CD4-positive, CD25-positive, alpha-beta regulatory T cell (primary cell): ENCODE results near the gene STK24. TPM values are rescaled to one million over a fixed set of nuclear protein-coding genes. Genes with fewer than 3 reads are reported as not detected.
A peak's percentile ranks its signal among the peaks of the same experiment; 100 is the strongest.
"Not testable (repeated sequence)": the region's sequence is repeated elsewhere in the genome, so short reads cannot be mapped to it uniquely, and the experiment has no call there.

Experiments used
- ATAC-seq, 2 donors: fragments of 150-1000 bp; cut with Tn5 transposase; one replicate each; pipeline ENCODE4 v1.10.0; 2021; ENCODE audit warnings: low read depth in 2 of 2, moderate number of reproducible peaks in 2 of 2, moderate library complexity in 1 of 2
- DNase-seq, 3 donors: peaks; one replicate each; pipeline versions ENCODE4 v3.0.0 to v3.0.0-alpha.2; 2012 to 2022; ENCODE audit warnings: mixed read lengths in 1 of 3
- H3K27ac ChIP-seq: one replicate; pipeline ENCODE4 v1.7.0; 2013; ENCODE audit warnings: mild to moderate bottlenecking, low read length; ENCODE audit not compliant: insufficient read depth, poor library complexity, severe bottlenecking
- H3K27me3 ChIP-seq: one replicate; pipeline ENCODE4 v1.7.0; 2013; ENCODE audit warnings: low read length; ENCODE audit not compliant: control insufficient read depth, insufficient read depth
- H3K36me3 ChIP-seq: one replicate; pipeline ENCODE4 v1.7.0; 2013; ENCODE audit warnings: mild to moderate bottlenecking, low read length, moderate library complexity; ENCODE audit not compliant: control insufficient read depth, insufficient read depth
- H3K4me1 ChIP-seq: 2 replicates; pipeline ENCODE4 v1.7.0; 2013; ENCODE audit warnings: mild to moderate bottlenecking, low read length; ENCODE audit not compliant: insufficient read depth, control insufficient read depth, poor library complexity, severe bottlenecking
- H3K4me3 ChIP-seq: one replicate; pipeline ENCODE4 v1.7.0; 2013; ENCODE audit warnings: low read depth, mild to moderate bottlenecking, low read length, moderate library complexity
- H3K9me3 ChIP-seq, 2 experiments: 1 replicate in 1 of 2; 2 replicates in 1 of 2; pipeline ENCODE4 v1.7.0; 2013; ENCODE audit warnings: low read length in 2 of 2, mild to moderate bottlenecking in 1 of 2, moderate library complexity in 1 of 2; ENCODE audit not compliant: control insufficient read depth in 2 of 2
- H3K27ac Mint-ChIP-seq, 3 donors: one replicate each; pipeline ENCODE4 v1.8.0; 2020 to 2022; ENCODE audit warnings: mild to moderate bottlenecking in 3 of 3, mixed read lengths in 3 of 3, moderate library complexity in 2 of 3
- H3K27me3 Mint-ChIP-seq: one replicate; pipeline ENCODE4 v1.8.0; 2022; ENCODE audit warnings: mild to moderate bottlenecking, mixed read lengths
- H3K36me3 Mint-ChIP-seq: one replicate; pipeline ENCODE4 v1.8.0; 2020; ENCODE audit warnings: mixed read lengths
- H3K4me1 Mint-ChIP-seq, 4 donors: one replicate each; pipeline ENCODE4 v1.8.0; 2020 to 2022; ENCODE audit warnings: mixed read lengths in 4 of 4, mild to moderate bottlenecking in 1 of 4
- H3K4me3 Mint-ChIP-seq, 4 donors: one replicate each; pipeline ENCODE4 v1.8.0; 2020 to 2022; ENCODE audit warnings: mild to moderate bottlenecking in 4 of 4, mixed read lengths in 4 of 4, moderate library complexity in 3 of 4
- H3K9me3 Mint-ChIP-seq, 7 donors: one replicate each; pipeline ENCODE4 v1.8.0; 2020 to 2022; ENCODE audit warnings: mixed read lengths in 7 of 7, mild to moderate bottlenecking in 3 of 7, moderate library complexity in 2 of 7
- polyA plus RNA-seq, 4 donors: library from polyadenylated mRNA; unstranded; fragments of 300-500 nt; fragmentation: Illumina TruSeq; gene quantifications; one replicate each; pipeline ENCODE4 v1.2.3, GENCODE V29; 2021
- total RNA-seq: library from RNA; stranded (reverse); gene quantifications from one replicate; pipeline ENCODE4 v1.2.3, GENCODE V29; 2022

The STK24 gene
- total RNA-seq (141 TPM), polyA plus RNA-seq (10 to 100 TPM; 26.7 to 58.4 (median 40.9) TPM)

DNA sequence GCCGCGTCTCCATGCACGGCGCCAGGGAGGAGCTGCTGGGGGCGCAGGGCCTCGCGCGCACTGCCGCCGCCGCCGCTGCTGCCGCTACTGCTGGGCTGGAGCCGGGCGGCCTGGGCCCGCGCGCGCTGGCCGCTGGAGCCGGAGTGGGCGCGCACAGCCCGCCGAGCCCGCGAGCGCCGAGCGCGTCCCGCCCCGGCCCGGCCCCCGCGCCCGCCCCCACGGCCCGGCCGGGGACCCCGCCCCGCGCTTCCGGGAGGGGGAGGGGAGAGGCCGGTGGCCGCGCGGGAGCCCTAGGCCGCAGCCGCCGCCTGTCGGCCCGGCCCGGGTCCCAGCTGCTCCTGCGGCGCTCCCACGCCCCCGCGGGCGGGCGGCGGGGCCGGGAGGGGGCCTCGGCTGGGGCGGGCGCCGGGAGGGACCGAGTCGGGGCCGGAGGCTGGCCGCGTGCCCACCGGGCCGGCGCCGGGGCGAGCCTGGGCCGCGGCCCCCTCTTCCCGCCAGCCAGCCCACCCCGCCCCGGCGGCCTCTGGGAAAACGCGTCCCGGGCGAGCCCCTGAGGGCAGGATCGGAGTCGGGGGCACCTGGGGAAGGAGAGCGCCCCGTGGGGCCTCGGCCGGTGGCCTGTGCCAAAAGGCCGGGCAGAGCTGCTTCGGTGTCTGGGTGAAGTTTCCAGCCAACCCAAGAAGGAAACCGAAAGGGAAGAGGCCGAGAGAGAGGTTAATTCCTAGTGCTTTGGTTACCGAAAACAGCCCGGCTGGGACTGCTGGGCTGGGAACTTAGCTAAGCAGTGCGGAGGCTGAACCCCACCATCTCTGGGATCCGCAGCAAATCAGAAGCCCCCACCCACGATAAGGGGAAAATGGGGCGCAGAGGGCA lies at the start of gene STK24:
STK24 (minus strand) TSS at position 145 of the 873 bp plus-strand sequence. CDS start 321 bp downstream, outside the sequence.
- Histone ChIP-seq H3K27me3 (no peaks in the 10 kb centered on the region), H3K36me3 (no peaks in the 10 kb centered on the region), H3K27ac (peak within 1 kb of the TSS; percentile 85), H3K9me3 (no peaks in the 10 kb centered on the region), H3K4me3 (peak within 1 kb of the TSS; percentile 94), H3K4me1 (peaks cover 39% of the 10 kb centered on the region)
- Mint-ChIP-seq H3K9me3 (peaks cover 0 to 1% (median 0%) of the 10 kb centered on the region in 7 donors), H3K36me3 (no peaks in the 10 kb centered on the region), H3K4me1 (peaks cover 22 to 37% (median 31%) of the 10 kb centered on the region in 4 donors), H3K27me3 (peaks cover 6% of the 10 kb centered on the region), H3K4me3 (peak within 1 kb of the TSS; percentile 94 to 98 (median 94)), H3K27ac (peak within 1 kb of the TSS; percentile 90 to 98 (median 92))
- ATAC-seq (peak; percentile 64 to 66), DNase-seq (peak; percentile 47 to 72 (median 54))

- H3K4me3 ChIP-seq, result no peak overlapping the region
- Mint-ChIP-seq H3K36me3 (no peaks in the 10 kb centered on the region), H3K4me1 (no peaks in the 10 kb centered on the region), H3K27me3 (peaks cover 25% of the 10 kb centered on the region), H3K27ac (no peak overlapping the region), H3K9me3 (peaks cover 0 to 2% (median 0%) of the 10 kb centered on the region in 7 donors), H3K4me3 (no peak overlapping the region)
- ATAC-seq (no peak), DNase-seq (no peak)
- no peak overlapping the region for H3K27ac ChIP-seq
- no peaks in the 10 kb centered on the region for H3K4me1 ChIP-seq
- no peaks in the 10 kb centered on the region for H3K9me3 ChIP-seq
- no peaks in the 10 kb centered on the region for H3K36me3 ChIP-seq
- H3K27me3 ChIP-seq, result no peaks in the 10 kb centered on the region
Measured at GRCh38 chr13:98626298-98626935, 49.5 kb upstream of the STK24 start.

GRCh38 chr13:98624589-98624988 lies 47.7 kb upstream of the STK24 start:
- H3K27ac Mint-ChIP-seq, result not testable (repeated sequence)

DNA sequence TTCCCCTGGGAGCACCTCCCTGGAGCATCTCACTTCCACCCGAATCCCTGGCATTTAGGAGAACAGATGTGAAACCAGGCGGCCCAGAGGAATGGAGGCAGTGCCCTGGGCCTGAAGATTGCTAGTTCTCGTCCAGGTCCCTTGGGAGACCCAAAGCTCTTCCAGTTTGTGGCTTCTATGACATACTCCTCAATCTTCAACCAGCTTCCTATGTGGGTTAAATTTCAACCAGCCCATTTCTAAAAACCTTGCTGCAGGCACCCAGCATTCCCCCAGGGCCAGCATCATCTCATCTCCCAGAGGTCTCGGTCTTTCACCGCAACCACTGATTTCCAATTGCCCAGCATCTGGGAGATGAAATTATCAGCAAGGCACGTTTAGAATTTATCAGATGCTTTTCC lies 46.0 kb upstream of the STK24 start:
- H3K9me3 Mint-ChIP-seq, result peaks cover 0 to 2% (median 0%) of the 10 kb centered on the region in 7 donors
- no peaks in the 10 kb centered on the region for H3K4me1 Mint-ChIP-seq
- H3K4me3 Mint-ChIP-seq, result no peak overlapping the region
- no peaks in the 10 kb centered on the region for H3K4me1 ChIP-seq
- peaks cover 20% of the 10 kb centered on the region for H3K27me3 Mint-ChIP-seq
- DNase-seq (no peak), ATAC-seq (no peak)
- H3K9me3 ChIP-seq, result no peaks in the 10 kb centered on the region
- no peaks in the 10 kb centered on the region for H3K36me3 ChIP-seq
- no peak overlapping the region for H3K4me3 ChIP-seq
- no peaks in the 10 kb centered on the region for H3K27me3 ChIP-seq
- no peak overlapping the region for H3K27ac Mint-ChIP-seq
- no peak overlapping the region for H3K27ac ChIP-seq
- no peaks in the 10 kb centered on the region for H3K36me3 Mint-ChIP-seq

More at GRCh38 chr13:98624589-98624988, 47.7 kb upstream of the STK24 start:
- not testable (repeated sequence) for H3K27me3 ChIP-seq, H3K4me1 Mint-ChIP-seq, H3K36me3 Mint-ChIP-seq, H3K27ac ChIP-seq, DNase-seq, H3K9me3 Mint-ChIP-seq, H3K4me3 Mint-ChIP-seq, H3K9me3 ChIP-seq, ATAC-seq, H3K4me3 ChIP-seq, H3K4me1 ChIP-seq, H3K36me3 ChIP-seq
- H3K27me3 Mint-ChIP-seq, result peaks cover 25% of the 10 kb centered on the region

- Mint-ChIP-seq H3K4me3 (no peak overlapping the region), H3K9me3 (peaks cover 0 to 2% (median 0%) of the 10 kb centered on the region in 7 donors), H3K36me3 (no peaks in the 10 kb centered on the region), H3K27ac (no peak overlapping the region), H3K27me3 (peaks cover 15% of the 10 kb centered on the region), H3K4me1 (no peaks in the 10 kb centered on the region)
- DNase-seq (no peak), ATAC-seq (no peak)
- no peaks in the 10 kb centered on the region for H3K9me3 ChIP-seq
- no peak overlapping the region for H3K4me3 ChIP-seq
- H3K36me3 ChIP-seq, result no peaks in the 10 kb centered on the region
- no peaks in the 10 kb centered on the region for H3K4me1 ChIP-seq
- no peaks in the 10 kb centered on the region for H3K27me3 ChIP-seq
- no peak overlapping the region for H3K27ac ChIP-seq
Measured at GRCh38 chr13:98619556-98619955, 42.6 kb upstream of the STK24 start.

DNA sequence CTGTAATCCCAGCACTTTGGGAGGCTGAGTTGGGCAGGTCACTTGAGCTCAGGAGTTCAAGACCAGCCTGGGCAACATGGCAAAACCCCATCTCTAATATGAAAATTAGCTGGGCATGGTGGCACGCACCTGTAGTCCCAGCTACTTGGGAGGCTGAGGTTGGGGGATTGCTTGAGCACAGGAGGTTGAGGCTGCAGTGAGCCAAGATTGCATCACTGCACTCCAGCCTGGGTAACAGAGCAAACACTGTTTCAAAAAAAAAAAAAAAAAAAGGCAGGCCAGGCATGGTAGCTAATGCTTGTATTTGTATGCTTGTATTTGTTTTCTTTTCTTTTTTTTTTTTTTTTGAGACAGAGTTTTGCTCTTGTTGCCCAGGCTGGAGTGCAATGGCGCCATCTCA lies 38.7 kb upstream of the STK24 start:
- not testable (repeated sequence) for H3K4me1 Mint-ChIP-seq, H3K4me3 Mint-ChIP-seq, H3K36me3 Mint-ChIP-seq, H3K27ac Mint-ChIP-seq, DNase-seq, H3K9me3 ChIP-seq, H3K4me1 ChIP-seq, H3K9me3 Mint-ChIP-seq, H3K4me3 ChIP-seq, H3K36me3 ChIP-seq, ATAC-seq, H3K27ac ChIP-seq, H3K27me3 ChIP-seq
- peaks cover 11% of the 10 kb centered on the region for H3K27me3 Mint-ChIP-seq

GRCh38 chr13:98613591-98613990 lies 36.7 kb upstream of the STK24 start:
- Histone ChIP-seq H3K4me3 (no peak overlapping the region), H3K27ac (no peak overlapping the region), H3K9me3 (no peaks in the 10 kb centered on the region), H3K36me3 (no peaks in the 10 kb centered on the region), H3K27me3 (peaks cover 4% of the 10 kb centered on the region), H3K4me1 (no peaks in the 10 kb centered on the region)
- no peaks in the 10 kb centered on the region for H3K9me3 Mint-ChIP-seq
- no peaks in the 10 kb centered on the region for H3K4me1 Mint-ChIP-seq
- H3K27me3 Mint-ChIP-seq, result peaks cover 11% of the 10 kb centered on the region
- DNase-seq, result no peak
- H3K27ac Mint-ChIP-seq, result peak overlapping the region in 1 of 3 donors; percentile 27
- no peaks in the 10 kb centered on the region for H3K36me3 Mint-ChIP-seq
- no peak overlapping the region for H3K4me3 Mint-ChIP-seq
- no peak for ATAC-seq
